T-helper 2 cell treated with Interferon-gamma antibody and Interleukin-4, amounts not matched to agents 5 μg/mL and 100 μg/mL, for 36 hours (primary cell): ENCODE data around the gene KCNJ10.

ENCODE experiments used
- DNase-seq: peaks from one replicate; pipeline ENCODE4 v3.0.0; 2021; ENCODE audit warnings: low spot score
- H3K27ac Mint-ChIP-seq: one replicate; pipeline ENCODE4 v1.8.0; 2021; ENCODE audit warnings: mild to moderate bottlenecking, mixed read lengths
- H3K27me3 Mint-ChIP-seq: one replicate; pipeline ENCODE4 v1.8.0; 2021; ENCODE audit warnings: low read depth, mixed read lengths
- H3K36me3 Mint-ChIP-seq: one replicate; pipeline ENCODE4 v1.8.0; 2021; ENCODE audit warnings: low read depth, mixed read lengths
- H3K4me1 Mint-ChIP-seq: one replicate; pipeline ENCODE4 v1.8.0; 2021; ENCODE audit warnings: low read depth, mixed read lengths
- H3K4me3 Mint-ChIP-seq: one replicate; pipeline ENCODE4 v1.8.0; 2022; ENCODE audit warnings: mild to moderate bottlenecking, moderate library complexity, mixed read lengths
- H3K9me3 Mint-ChIP-seq: one replicate; pipeline ENCODE4 v1.8.0; 2021; ENCODE audit warnings: mixed read lengths

The KCNJ10 gene

DNA sequence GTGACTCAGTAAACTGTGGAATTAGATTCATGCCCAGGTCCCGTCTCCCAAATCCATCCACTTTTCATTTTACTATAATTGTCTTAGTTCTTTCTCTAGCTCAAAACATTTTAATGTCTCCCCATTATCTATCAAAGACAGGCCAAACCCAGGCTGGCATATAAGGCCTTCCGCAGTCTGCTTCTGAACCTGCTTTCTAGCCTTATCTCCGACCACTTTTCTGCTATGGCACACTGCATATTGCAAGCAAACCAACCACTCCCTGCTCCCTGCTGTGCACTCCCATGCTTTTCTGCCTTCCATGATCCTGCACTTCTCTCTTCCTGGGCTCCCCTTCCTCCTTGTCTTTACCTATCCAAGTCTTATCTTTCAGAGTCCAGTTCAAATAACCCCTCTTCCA lies 20.9 kb downstream of the KCNJ10 start:
- Mint-ChIP-seq H3K27ac (no peak overlapping the region), H3K4me3 (no peak overlapping the region), H3K27me3 (peaks cover 25% of the 10 kb centered on the region)

DNA sequence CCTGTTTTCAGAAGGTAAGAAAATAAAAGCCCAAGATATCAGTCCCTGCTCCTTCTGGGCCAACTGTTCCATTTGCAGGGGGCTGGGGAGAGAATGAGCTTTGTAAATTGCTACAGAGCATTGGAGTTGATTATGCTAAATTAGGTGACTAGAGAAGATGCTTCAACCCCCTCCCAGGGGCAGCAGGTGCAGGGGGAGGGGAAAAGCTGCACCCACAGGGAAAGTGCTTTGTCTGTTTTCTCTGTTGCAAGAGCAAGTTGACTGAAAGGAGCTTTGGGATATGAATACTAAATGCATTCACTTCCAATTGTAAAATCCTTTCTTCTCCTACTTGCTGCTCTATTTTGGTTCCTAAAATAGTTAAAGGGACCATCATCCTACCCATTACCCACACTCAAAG lies 21.6 kb downstream of the KCNJ10 start:
- no peaks in the 10 kb centered on the region for H3K9me3 Mint-ChIP-seq
- no peaks in the 10 kb centered on the region for H3K36me3 Mint-ChIP-seq
- no peak overlapping the region for H3K4me3 Mint-ChIP-seq
- peaks cover 18% of the 10 kb centered on the region for H3K27me3 Mint-ChIP-seq
- no peak overlapping the region for H3K27ac Mint-ChIP-seq
- H3K4me1 Mint-ChIP-seq: peaks cover 13% of the 10 kb centered on the region
- no peak for DNase-seq

More for the DNA sequence above, 20.9 kb downstream of the KCNJ10 start:
- Mint-ChIP-seq H3K9me3 (no peaks in the 10 kb centered on the region), H3K4me1 (peaks cover 13% of the 10 kb centered on the region), H3K36me3 (no peaks in the 10 kb centered on the region)
- DNase-seq: no peak

DNA sequence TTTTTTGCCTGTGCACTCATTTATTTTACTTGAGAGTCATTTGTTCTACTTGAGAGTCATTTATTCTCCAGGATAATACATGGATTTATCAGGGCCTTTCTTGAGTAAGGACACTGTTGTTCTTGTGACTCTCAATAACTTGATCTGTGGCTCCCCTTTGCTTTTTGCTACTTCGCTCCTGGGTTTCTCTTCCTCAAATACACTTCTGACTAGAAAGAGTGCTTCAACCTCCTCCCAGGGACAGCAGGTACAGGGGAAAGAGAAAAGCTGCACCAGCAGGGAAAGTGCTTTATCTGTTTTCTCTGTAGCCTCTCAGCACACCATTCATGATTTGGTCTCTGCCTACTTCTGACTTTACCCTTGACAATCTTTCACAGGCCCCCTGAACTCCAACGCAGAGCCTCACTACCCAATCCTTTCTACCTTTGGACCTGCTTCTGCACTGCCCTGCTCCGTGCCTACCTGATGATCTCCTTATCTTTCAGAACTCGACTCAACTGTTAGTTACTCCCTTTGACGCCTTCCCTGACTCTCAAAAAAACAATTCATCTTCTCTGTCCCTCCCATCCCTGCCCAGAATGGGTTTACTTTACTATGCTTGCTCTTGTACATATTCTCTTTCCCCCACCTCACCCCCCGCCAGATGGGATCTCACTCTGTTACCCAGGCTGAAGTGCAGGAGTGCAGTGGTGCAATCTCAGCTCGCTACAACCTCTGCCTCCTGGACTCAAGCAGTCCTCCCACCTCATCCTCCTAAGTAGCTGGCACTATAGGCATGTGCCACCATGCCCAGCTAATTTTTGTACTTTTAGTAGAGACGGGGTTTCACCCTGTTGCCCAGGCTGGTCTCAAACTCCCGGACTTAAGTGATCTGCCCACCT lies 22.6 kb downstream of the KCNJ10 start:
- H3K27me3 Mint-ChIP-seq: peaks cover 14% of the 10 kb centered on the region
- no peaks in the 10 kb centered on the region for H3K9me3 Mint-ChIP-seq
- H3K36me3 Mint-ChIP-seq: no peaks in the 10 kb centered on the region
- DNase-seq: no peak
- peak overlapping the region; percentile 46 for H3K27ac Mint-ChIP-seq
- peaks cover 13% of the 10 kb centered on the region for H3K4me1 Mint-ChIP-seq
- peak overlapping the region; percentile 76 for H3K4me3 Mint-ChIP-seq

DNA sequence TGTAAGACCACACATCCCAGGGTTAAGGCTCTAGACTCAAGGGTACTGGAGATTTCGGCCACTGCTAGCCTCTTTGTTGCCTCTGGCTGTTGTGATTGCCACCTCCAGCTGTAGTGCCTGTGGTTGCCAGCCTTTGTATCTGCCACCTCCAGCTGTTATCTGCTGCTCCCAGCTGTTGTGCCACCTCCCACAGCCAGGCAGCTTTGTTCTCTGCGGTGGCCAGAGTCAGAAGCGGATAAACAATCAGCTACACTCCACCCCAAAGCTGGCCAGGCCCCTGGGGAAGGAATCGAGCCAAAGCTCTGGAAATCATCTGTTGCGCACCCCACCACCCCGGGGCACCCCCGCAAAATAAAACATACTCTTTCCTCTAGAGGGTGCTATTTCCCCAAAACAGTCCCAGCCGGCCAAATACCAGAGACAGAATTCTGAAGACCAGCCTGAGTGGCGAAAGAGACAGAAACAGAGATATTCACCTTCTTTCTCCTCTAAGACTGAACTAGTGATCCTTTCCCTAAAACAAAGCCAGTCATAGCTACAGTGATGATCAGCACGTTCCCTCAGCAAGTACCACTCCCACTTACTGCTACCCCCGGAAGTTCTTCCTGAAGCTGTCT lies 23.4 kb downstream of the KCNJ10 start:
- no peaks in the 10 kb centered on the region for H3K36me3 Mint-ChIP-seq
- peaks cover 11% of the 10 kb centered on the region for H3K27me3 Mint-ChIP-seq
- peaks cover 13% of the 10 kb centered on the region for H3K4me1 Mint-ChIP-seq
- H3K9me3 Mint-ChIP-seq: no peaks in the 10 kb centered on the region
- peak overlapping the region; percentile 76 for H3K4me3 Mint-ChIP-seq
- peak; percentile 39 for DNase-seq
- peak overlapping the region; percentile 46 for H3K27ac Mint-ChIP-seq

DNA sequence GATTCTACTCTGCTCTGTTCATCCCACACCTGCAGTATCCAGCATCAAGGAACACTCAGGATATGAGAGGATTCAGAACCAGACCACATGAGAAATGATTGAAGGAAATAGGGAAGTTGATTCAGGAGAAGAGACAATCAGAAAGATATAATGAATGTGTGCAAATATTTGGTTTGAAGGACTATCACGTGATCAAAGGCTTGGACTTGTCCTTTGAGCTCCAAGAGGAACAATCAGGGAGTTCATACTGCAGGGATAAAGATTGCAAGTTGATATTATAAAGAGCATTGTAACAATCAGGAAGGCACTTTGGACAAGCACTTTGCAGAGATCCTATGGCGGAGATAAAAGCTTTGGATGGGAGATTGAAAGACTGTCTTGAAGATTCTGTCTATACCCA lies 24.3 kb downstream of the KCNJ10 start:
- Mint-ChIP-seq H3K4me1 (peaks cover 13% of the 10 kb centered on the region), H3K27ac (no peak overlapping the region), H3K27me3 (peaks cover 7% of the 10 kb centered on the region), H3K4me3 (no peak overlapping the region), H3K36me3 (no peaks in the 10 kb centered on the region), H3K9me3 (no peaks in the 10 kb centered on the region)
- DNase-seq: no peak

DNA sequence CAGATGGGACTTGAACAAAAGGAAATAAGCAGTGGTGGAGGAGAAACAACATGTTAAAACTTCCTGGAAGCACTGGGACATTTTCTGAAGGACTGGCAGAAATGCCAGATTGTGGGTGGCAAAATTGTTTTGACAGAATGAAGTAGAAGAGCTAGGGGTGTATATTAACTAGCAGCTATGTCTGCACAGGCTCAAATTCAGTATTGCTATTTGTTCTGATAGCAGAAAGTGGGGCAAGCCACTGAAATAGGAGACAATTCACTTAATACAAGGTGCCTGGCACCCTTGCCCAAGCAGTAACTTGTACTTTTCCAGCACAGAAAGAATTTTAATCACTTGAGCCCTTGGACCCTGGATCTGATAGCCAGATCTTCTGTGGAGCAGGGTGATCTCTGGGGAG lies 26.4 kb downstream of the KCNJ10 start:
- no peak overlapping the region for H3K27ac Mint-ChIP-seq
- H3K4me3 Mint-ChIP-seq: no peak overlapping the region
- DNase-seq: no peak
- peaks cover 6% of the 10 kb centered on the region for H3K27me3 Mint-ChIP-seq
- no peaks in the 10 kb centered on the region for H3K9me3 Mint-ChIP-seq
- H3K4me1 Mint-ChIP-seq: peaks cover 13% of the 10 kb centered on the region
- H3K36me3 Mint-ChIP-seq: no peaks in the 10 kb centered on the region

DNA sequence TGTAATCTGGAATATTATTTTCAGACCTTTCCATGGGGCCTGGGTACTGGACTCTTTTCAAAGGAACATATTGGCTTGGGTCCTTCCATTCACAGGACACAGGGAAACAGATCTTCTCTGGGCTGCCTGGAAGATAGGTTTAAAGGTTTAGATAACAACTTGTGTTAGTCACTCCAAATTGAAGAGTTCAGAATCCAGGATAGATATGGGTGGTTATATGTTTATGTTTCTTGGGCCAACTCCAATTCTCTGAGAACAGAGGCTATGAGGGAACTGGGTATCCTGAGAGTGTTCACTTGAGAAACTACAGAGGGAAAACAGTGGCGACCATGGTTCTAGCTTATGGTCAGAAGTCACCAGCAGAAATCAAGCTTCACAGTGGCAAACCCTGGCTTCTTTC lies 29.5 kb downstream of the KCNJ10 start:
- Mint-ChIP-seq H3K27me3 (no peaks in the 10 kb centered on the region), H3K4me3 (no peak overlapping the region), H3K9me3 (no peaks in the 10 kb centered on the region), H3K27ac (no peak overlapping the region), H3K36me3 (no peaks in the 10 kb centered on the region), H3K4me1 (no peaks in the 10 kb centered on the region)
- no peak for DNase-seq

DNA sequence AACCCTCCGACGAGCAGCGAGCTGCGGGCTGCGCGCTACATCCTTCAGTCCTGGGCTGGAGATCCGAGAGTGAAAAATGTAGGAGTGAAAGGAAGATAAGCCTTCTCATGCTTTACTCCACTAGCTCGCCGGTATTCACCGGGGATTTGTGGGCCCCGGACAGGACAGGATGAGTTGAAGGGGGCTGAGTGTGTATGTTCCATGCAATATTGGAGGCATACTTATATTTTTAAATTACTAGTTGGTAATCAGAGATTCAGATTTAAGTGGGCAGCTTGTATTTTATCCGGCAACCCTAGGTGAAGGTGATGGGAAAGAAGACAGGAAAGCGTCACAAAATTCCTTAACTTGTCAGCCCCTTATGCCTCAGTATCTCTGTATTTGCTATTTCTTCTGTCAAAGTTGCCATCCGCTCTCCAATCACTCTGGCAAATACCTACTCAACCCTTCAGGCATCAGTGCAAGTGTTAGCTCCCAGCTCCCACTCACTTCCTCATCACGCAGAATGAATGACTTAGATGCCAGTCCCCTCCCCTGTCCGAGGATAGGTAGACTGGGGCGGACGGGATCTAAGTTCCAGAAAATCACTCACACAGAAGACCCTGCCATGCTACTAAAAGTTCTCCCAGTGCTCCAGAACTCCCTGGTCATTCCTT lies 37.7 kb downstream of the KCNJ10 start:
- Mint-ChIP-seq H3K9me3 (no peaks in the 10 kb centered on the region), H3K4me3 (peak overlapping the region; percentile 97), H3K27me3 (no peaks in the 10 kb centered on the region), H3K4me1 (peaks cover 20% of the 10 kb centered on the region), H3K36me3 (peaks cover 5% of the 10 kb centered on the region), H3K27ac (peak overlapping the region; percentile 92)
- no peak for DNase-seq

DNA sequence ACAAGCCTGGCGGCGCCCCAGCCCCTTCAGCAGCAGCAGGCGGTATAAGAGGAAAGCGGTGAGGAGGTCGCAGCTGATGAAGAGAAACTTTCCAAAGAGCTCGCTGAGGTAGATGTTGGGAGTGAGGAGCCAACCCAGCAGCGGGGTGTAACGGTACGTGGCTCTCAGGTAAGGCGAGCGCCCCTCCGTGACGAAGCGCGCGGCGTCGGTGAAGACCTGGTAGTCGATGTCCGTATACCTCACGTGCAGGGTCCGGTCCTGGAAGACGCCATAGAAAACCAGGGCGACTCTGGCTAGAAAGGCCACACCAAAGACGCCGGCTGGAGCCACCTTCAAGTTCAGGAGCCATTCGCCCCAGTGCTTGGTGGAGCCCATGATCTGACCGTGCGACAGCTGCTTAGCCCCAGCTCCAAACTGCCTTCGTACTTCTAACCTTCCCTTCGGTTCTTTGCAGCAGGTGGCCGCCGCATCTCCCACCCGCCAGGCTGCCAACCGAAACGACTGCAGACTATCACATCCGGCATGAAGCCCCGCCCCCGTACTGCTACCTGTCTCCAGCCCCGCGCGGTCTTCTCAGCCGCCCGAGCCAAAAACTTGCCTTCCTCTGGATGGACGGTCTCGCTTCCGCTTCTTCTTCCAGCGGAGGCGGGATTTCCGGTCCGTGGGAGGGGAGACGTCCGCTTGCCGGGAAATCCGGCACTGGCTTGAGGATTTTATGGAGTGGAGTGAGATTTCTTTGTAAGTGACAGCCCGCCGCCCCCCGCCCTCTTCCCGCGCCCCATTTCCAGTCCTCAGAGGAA lies 38.4 kb downstream of the KCNJ10 start, which contains the start of gene PIGM:
Gene PIGM, minus strand, starts transcription at position 626 of the 800 bp plus-strand sequence. Its CDS starts 251 bp downstream, at position 375.
- peaks cover 7% of the 10 kb centered on the region for H3K36me3 Mint-ChIP-seq
- DNase-seq: peak; percentile 90
- no peaks in the 10 kb centered on the region for H3K27me3 Mint-ChIP-seq
- peaks cover 23% of the 10 kb centered on the region for H3K4me1 Mint-ChIP-seq
- H3K27ac Mint-ChIP-seq: peak within 1 kb of the TSS; percentile 92
- no peaks in the 10 kb centered on the region for H3K9me3 Mint-ChIP-seq
- peak within 1 kb of the TSS; percentile 97 for H3K4me3 Mint-ChIP-seq

DNA sequence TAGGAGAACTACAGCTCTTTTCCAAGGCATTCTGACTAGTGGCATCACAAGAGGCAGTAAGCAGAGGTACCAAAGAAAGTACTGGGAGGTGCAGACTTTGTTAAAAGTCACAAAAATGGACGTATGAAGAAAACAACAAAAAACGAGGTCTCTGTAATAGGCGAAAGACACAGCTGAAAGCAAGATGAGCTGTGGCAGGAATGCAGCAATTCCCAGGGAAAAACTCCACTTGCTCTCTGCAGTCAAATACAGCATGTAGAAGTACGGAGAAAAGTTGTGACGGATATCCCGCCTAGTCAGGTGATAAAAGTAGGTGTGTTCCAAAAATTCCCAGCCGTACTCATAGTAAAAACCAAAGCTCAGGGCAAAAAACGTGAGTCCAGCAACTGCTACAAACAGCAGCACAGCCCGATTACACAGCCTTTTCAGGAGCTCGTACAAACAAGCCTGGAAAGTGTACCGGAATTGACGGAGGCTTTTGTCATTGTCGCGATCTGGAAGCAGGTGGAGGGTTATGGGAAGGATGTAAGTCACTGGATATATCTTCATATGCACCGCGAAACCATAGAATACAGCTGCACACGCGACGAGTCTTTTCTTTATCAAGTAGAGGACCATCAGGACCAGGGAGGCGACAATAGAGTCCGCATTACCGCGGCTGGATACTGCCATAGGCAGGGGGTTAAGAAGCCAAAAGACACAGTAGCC lies 39.1 kb downstream of the KCNJ10 start:
- H3K36me3 Mint-ChIP-seq: peaks cover 8% of the 10 kb centered on the region
- no peak for DNase-seq
- H3K4me3 Mint-ChIP-seq: peak overlapping the region; percentile 97
- H3K27ac Mint-ChIP-seq: peak overlapping the region; percentile 92
- H3K9me3 Mint-ChIP-seq: no peaks in the 10 kb centered on the region
- H3K4me1 Mint-ChIP-seq: peaks cover 23% of the 10 kb centered on the region
- no peaks in the 10 kb centered on the region for H3K27me3 Mint-ChIP-seq

DNA sequence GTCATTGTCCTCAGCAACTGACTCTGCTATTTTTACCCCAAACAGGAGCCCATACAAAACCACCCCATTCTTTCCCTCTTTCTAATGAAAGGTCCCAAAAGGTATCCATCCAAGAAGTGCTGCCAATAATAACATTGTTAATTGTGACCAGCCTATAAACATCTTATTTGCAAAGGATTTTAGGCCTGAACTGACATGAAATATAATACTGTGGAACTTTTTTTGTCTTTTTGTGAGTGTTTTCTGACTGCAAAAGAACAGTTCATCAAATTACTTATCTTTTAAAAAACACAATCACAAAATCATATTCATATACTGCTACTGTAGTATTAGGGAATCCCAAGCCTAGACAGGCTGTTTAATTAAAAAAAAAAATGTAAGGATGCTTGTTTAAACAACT lies 41.5 kb downstream of the KCNJ10 start:
- Mint-ChIP-seq H3K36me3 (peaks cover 9% of the 10 kb centered on the region), H3K9me3 (no peaks in the 10 kb centered on the region), H3K4me1 (peaks cover 23% of the 10 kb centered on the region), H3K27ac (no peak overlapping the region), H3K4me3 (no peak overlapping the region), H3K27me3 (no peaks in the 10 kb centered on the region)
- DNase-seq: no peak

DNA sequence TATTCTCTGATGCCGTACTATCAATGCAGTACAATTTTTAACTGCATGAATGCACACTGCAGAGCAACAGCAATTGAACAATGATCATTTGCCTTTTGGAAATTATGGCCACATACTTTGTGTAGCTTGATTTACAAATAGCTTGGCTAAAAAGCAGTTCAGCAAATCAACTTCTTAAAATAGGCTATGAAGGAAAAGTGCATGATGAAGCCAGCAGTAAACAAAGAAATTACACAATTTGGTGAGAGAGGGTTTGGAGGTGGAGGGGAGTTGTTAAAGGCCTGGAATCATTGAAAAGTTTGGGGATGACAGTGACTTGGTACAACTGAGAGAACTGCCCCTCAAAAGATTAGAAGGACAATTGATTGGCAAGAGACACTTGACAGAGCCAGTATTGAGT lies 44.6 kb downstream of the KCNJ10 start:
- no peak for DNase-seq
- no peak overlapping the region for H3K27ac Mint-ChIP-seq
- H3K9me3 Mint-ChIP-seq: no peaks in the 10 kb centered on the region
- H3K4me1 Mint-ChIP-seq: peaks cover 20% of the 10 kb centered on the region
- H3K27me3 Mint-ChIP-seq: no peaks in the 10 kb centered on the region
- peaks cover 6% of the 10 kb centered on the region for H3K36me3 Mint-ChIP-seq
- H3K4me3 Mint-ChIP-seq: no peak overlapping the region
